A549 (cell line): ENCODE data around the gene COL19A1. TPM values are rescaled to one million over a fixed set of nuclear protein-coding genes. Genes with fewer than 3 reads are reported as not detected.

Experiments used
- ATAC-seq, 2 experiments: fragments of 200-7000 bp in 1 of 2; fragments of >200 bp in 1 of 2; cut with Nextera tagmentation in 1 of 2; cut with Tn5 transposase in 1 of 2; 3 replicates each; pipeline versions ENCODE4 v1.8.0 to v1.9.1; 2018 to 2020; ENCODE audit warnings: mild to moderate bottlenecking in 1 of 2, moderate library complexity in 1 of 2
- CTCF ChIA-PET: fragments of 300-600 bp; sonication (Branson Sonifier 250); formaldehyde crosslinking; extraction: SDS; loops from one replicate; lab custom pipeline; 2021; ENCODE audit warnings: antibody characterized with exemption, inconsistent platforms; lab: Yijun Ruan, JAX
- POLR2A ChIA-PET: fragments of 350-600 bp; formaldehyde crosslinking; extraction: SDS; loops from one replicate; lab custom pipeline; 2021; ENCODE audit warnings: antibody characterized with exemption, inconsistent platforms; lab: Yijun Ruan, JAX
- DNase-seq, 2 experiments: peaks; one replicate each; pipeline versions ENCODE4 v3.0.0 to v3.0.0-alpha.2; 2011 to 2016; ENCODE audit warnings: low read depth in 1 of 2, low spot score in 1 of 2
- FAIRE-seq: peaks from 2 replicates; lab custom pipeline; 2011; peaks lifted over from hg19 to GRCh38; lab: Jason Lieb, UNC
- H3K27ac ChIP-seq, 2 experiments: fragments of >200 bp; sonication (Bioruptor Twin); formaldehyde crosslinking; 3 replicates each; pipeline ENCODE4 v1.5.1; 2016 to 2017
- H3K4me1 ChIP-seq: fragments of >200 bp; sonication (Bioruptor Twin); formaldehyde crosslinking; 3 replicates; pipeline ENCODE4 v1.6.1; 2016
- H3K4me2 ChIP-seq: fragments of >200 bp; sonication (Bioruptor Twin); formaldehyde crosslinking; 3 replicates; pipeline ENCODE4 v1.6.1; 2016
- H3K4me3 ChIP-seq: fragments of >200 bp; sonication (Bioruptor Twin); formaldehyde crosslinking; 3 replicates; pipeline ENCODE4 v1.5.1; 2016
- H3K9me3 ChIP-seq: fragments of >200 bp; sonication (Bioruptor Twin); formaldehyde crosslinking; 3 replicates; pipeline ENCODE4 v1.6.1; 2016
- BHLHE40 ChIP-seq: IDR thresholded peaks from 2 replicates; pipeline ENCODE4 v1.6.1; 2012; ENCODE audit warnings: low read depth, low read length, inconsistent platforms
- CBX2 ChIP-seq: fragments of 200-600 bp; sonication (generic); IDR thresholded peaks from 2 replicates; pipeline ENCODE4 v1.6.1; 2016; ENCODE audit warnings: low read depth, mild to moderate bottlenecking, borderline replicate concordance
- CHD4 ChIP-seq: fragments of 200-600 bp; sonication (generic); IDR thresholded peaks from 2 replicates; pipeline ENCODE4 v1.6.1; 2016; ENCODE audit warnings: antibody characterized with exemption, mild to moderate bottlenecking, borderline replicate concordance
- EHF ChIP-seq: fragments of 250-450 bp; sonication (Bioruptor Pico); IDR thresholded peaks from 2 replicates; pipeline ENCODE4 v1.5.0; 2020; ENCODE audit warnings: mild to moderate bottlenecking
- EP300 ChIP-seq, 2 experiments: fragments of >200 bp; sonication (Bioruptor Twin); formaldehyde crosslinking; IDR thresholded peaks; 2 replicates in 1 of 2; 3 replicates in 1 of 2; pipeline ENCODE4 v1.6.1; 2016 to 2017
- FOSB ChIP-seq: fragments of 250-450 bp; sonication (Bioruptor Pico); IDR thresholded peaks from 2 replicates; pipeline ENCODE4 v1.5.0; 2020; ENCODE audit warnings: mild to moderate bottlenecking, moderate library complexity
- FOSL2 ChIP-seq, 2 experiments: fragments of 450-650 bp in 1 of 2; fragments of >200 bp in 1 of 2; sonication (Bioruptor Twin) in 1 of 2; formaldehyde crosslinking; IDR thresholded peaks; 2 replicates each; pipeline versions ENCODE4 v1.5.0 to v1.6.1; 2016 to 2020; ENCODE audit warnings: mild to moderate bottlenecking in 1 of 2, moderate library complexity in 1 of 2
- GATA3 ChIP-seq: IDR thresholded peaks from 2 replicates; pipeline ENCODE4 v1.6.1; 2012; ENCODE audit warnings: borderline replicate concordance
- HEYL ChIP-seq: fragments of 250-450 bp; sonication (Bioruptor Pico); IDR thresholded peaks from 2 replicates; pipeline ENCODE4 v1.8.0; 2021; ENCODE audit warnings: mild to moderate bottlenecking, moderate library complexity
- JUN ChIP-seq, 2 experiments: fragments of >200 bp; sonication (Bioruptor Twin); formaldehyde crosslinking; IDR thresholded peaks; 2 replicates in 1 of 2; 3 replicates in 1 of 2; pipeline ENCODE4 v1.6.1; 2016 to 2017
- JUNB ChIP-seq: fragments of >200 bp; sonication (Bioruptor Twin); formaldehyde crosslinking; IDR thresholded peaks from 2 replicates; pipeline ENCODE4 v1.6.1; 2016
- MAFK ChIP-seq: fragments of 450-650 bp; IDR thresholded peaks from 2 replicates; pipeline ENCODE4 v1.6.1; 2014; ENCODE audit not compliant: partially characterized antibody
- MAZ ChIP-seq: fragments of 150-350 bp; IDR thresholded peaks from 2 replicates; pipeline ENCODE4 v1.6.1; 2014; ENCODE audit warnings: antibody characterized with exemption, low read depth, low read length, borderline replicate concordance
- NR3C1 ChIP-seq: fragments of >200 bp; sonication (Bioruptor Twin); formaldehyde crosslinking; IDR thresholded peaks from 3 replicates; pipeline ENCODE4 v1.6.1; 2017
- PHF8 ChIP-seq: fragments of 200-600 bp; sonication (generic); IDR thresholded peaks from 2 replicates; pipeline ENCODE4 v1.6.1; 2016; ENCODE audit warnings: low read depth, mild to moderate bottlenecking, antibody characterized with exemption, moderate library complexity, borderline replicate concordance
- POLR2A ChIP-seq: IDR thresholded peaks from 2 replicates; pipeline ENCODE4 v1.6.1; 2012; ENCODE audit warnings: mild to moderate bottlenecking, low read length
- POLR2AphosphoS2 ChIP-seq: conservative IDR thresholded peaks from 2 replicates; pipeline ENCODE4 v1.6.1; 2012; ENCODE audit warnings: low read length, improper control_type of control experiment, inconsistent platforms
- RAD21 ChIP-seq, 2 experiments: fragments of >200 bp in 1 of 2; sonication (Bioruptor Twin) in 1 of 2; formaldehyde crosslinking in 1 of 2; IDR thresholded peaks in 1 of 2; conservative IDR thresholded peaks in 1 of 2; 2 replicates in 1 of 2; 3 replicates in 1 of 2; pipeline ENCODE4 v1.6.1; 2012 to 2018; ENCODE audit warnings: inconsistent platforms in 1 of 2
- RCOR1 ChIP-seq: fragments of 150-350 bp; IDR thresholded peaks from 2 replicates; pipeline ENCODE4 v1.6.1; 2014; ENCODE audit warnings: antibody characterized with exemption, low read length, low read depth
- RNF2 ChIP-seq: fragments of 200-600 bp; sonication (generic); IDR thresholded peaks from 2 replicates; pipeline ENCODE4 v1.6.1; 2016; ENCODE audit warnings: low read depth, mild to moderate bottlenecking, antibody characterized with exemption, moderate library complexity, borderline replicate concordance
- SMC3 ChIP-seq: fragments of >200 bp; sonication (Bioruptor Twin); formaldehyde crosslinking; IDR thresholded peaks from 3 replicates; pipeline ENCODE4 v1.6.1; 2018; ENCODE audit warnings: inconsistent platforms
- TFCP2L1 ChIP-seq: fragments of 250-450 bp; sonication (Bioruptor Pico); IDR thresholded peaks from 2 replicates; pipeline ENCODE4 v1.5.0; 2021; ENCODE audit warnings: mild to moderate bottlenecking
- ZC3H11A ChIP-seq: fragments of 450-650 bp; IDR thresholded peaks from 2 replicates; pipeline ENCODE4 v1.6.1; 2014; ENCODE audit warnings: antibody characterized with exemption, mild to moderate bottlenecking
- WGBS: methylation state at CpG from one replicate; pipeline ENCODE4 v1.1.6; 2017; ENCODE audit errors: missing lambda C conversion rate; 5-methylcytosine and 5-hydroxymethylcytosine counted together
- polyA plus RNA-seq, 4 experiments: library from polyadenylated mRNA; depleted of rRNA in 3 of 4; stranded (reverse); fragments of >200 nt; fragmentation: RNase III in 1 of 4; extraction: RNeasy Plus Mini Kit Qiagen cat#74134 plus additional on column Dnase treatment in 1 of 4; gene quantifications; 2 replicates in 3 of 4; 3 replicates in 1 of 4; pipeline ENCODE4 v1.2.3, GENCODE V29; 2011 to 2017
- TF ChIP-seq, protein P1 (sequence below): fragments of 150-350 bp; IDR thresholded peaks from 2 replicates; pipeline ENCODE4 v1.6.1; 2014; ENCODE audit warnings: low read depth, mild to moderate bottlenecking, low read length
- TF ChIP-seq, protein P2 (sequence below): IDR thresholded peaks from 2 replicates; pipeline ENCODE4 v1.6.1; 2012
- TF ChIP-seq, protein P3 (sequence below): IDR thresholded peaks from 2 replicates; pipeline ENCODE4 v1.6.1; 2012
- TF ChIP-seq, protein P4 (sequence below): fragments of 250-450 bp; sonication (Bioruptor Pico); IDR thresholded peaks from 2 replicates; pipeline ENCODE4 v1.5.0; 2021; ENCODE audit warnings: mild to moderate bottlenecking, moderate library complexity, borderline replicate concordance
- TF ChIP-seq, protein P5 (sequence below): fragments of 450-650 bp; IDR thresholded peaks from 2 replicates; pipeline ENCODE4 v1.6.1; 2014; ENCODE audit warnings: antibody characterized with exemption

Gene COL19A1
- polyA plus RNA-seq, 2 of the 4 experiments (the other 2 are of a cell fraction), result not detected

DNA sequence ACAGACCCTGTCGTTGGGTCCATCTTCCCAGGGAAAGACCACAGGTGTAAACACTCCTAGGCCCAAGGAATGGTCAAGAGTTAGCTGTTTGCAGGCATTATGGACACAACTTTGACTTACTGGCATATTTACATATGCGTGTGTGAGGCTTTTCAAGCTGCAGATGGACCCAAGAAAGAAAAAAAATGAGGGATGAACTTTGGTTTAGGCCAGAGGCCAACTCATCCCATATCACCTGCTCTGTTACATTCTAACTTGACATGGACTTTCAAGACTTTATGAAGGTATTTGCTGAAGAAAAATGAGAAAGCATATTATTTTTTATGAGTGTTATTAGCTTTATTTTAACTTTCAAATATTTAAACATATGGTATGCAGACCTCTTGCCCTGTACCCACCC lies 6.9 kb downstream of the COL19A1 start (continued):
- no peak for TF ChIP-seq RNF2

DNA sequence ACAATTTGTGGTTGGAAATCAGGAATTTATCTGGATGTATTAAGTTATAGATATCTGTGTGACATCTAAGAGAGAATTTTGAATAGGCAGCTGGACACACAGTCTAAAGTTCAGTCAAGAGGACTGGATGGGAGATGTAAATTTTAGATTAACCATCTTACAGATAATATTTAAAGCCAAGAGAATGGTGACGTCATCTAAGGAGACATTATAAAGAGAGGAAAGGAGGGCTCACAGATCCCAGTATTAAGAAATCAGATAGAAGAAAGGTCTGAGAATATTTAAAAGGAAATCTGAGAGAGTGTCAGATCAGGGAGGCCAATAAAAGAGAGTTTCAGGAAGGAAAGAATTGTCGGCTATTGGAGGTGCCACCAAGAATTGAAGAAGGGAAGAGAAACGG lies 9.4 kb downstream of the COL19A1 start:
- TF ChIP-seq POLR2AphosphoS2, result no peak
- TF ChIP-seq, protein P1, sequence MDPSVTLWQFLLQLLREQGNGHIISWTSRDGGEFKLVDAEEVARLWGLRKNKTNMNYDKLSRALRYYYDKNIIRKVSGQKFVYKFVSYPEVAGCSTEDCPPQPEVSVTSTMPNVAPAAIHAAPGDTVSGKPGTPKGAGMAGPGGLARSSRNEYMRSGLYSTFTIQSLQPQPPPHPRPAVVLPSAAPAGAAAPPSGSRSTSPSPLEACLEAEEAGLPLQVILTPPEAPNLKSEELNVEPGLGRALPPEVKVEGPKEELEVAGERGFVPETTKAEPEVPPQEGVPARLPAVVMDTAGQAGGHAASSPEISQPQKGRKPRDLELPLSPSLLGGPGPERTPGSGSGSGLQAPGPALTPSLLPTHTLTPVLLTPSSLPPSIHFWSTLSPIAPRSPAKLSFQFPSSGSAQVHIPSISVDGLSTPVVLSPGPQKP, result no peak
- TF ChIP-seq HEYL (CRISPR knock-in tag), result no peak
- no peak for TF ChIP-seq CBX2
- TF ChIP-seq EHF (CRISPR knock-in tag), result no peak
- TF ChIP-seq RAD21 (conservative IDR thresholded peaks at IDR 0.05 in 1 of 2, IDR thresholded peaks at IDR 0.05 in 1 of 2), result no peak
- TF ChIP-seq POLR2A, result no peak
- Histone ChIP-seq H3K4me3 (no peak overlapping the region), H3K27ac (no peak overlapping the region), H3K4me1 (no peaks in the 10 kb centered on the region), H3K9me3 (no peaks in the 10 kb centered on the region), H3K4me2 (no peak overlapping the region)
- WGBS, result 19% methylated on average over 3 of the region's 3 CpGs
- no peak for ATAC-seq
- DNase-seq, result no peak
- ChIA-PET CTCF (no interaction called here), POLR2A (no interaction called here)
- FAIRE-seq, result no peak

DNA sequence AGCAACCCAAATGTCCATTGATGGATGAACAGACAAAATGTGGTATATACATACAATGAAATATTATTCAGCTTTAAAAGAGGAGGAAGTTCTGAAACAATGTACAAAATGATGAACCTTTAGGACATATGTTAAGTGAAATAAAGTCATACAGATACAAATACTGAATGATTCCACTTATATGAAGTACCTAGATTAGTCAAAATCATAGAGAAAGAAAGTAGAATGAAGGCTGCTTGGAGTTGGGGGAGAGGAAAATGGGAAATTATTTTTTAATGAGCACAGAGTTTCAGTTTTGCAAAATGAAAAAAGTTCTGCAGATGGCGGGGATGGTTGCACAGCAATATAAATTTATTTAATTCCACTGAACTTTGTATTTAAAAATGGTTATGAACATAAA lies 12.4 kb downstream of the COL19A1 start:
- TF ChIP-seq SMC3, result no peak
- no peak for TF ChIP-seq RCOR1
- no peak for TF ChIP-seq TFCP2L1 (CRISPR knock-in tag)
- no peak for TF ChIP-seq GATA3
- no peak for TF ChIP-seq ZC3H11A
- no peak for TF ChIP-seq MAFK
- TF ChIP-seq, protein P2, sequence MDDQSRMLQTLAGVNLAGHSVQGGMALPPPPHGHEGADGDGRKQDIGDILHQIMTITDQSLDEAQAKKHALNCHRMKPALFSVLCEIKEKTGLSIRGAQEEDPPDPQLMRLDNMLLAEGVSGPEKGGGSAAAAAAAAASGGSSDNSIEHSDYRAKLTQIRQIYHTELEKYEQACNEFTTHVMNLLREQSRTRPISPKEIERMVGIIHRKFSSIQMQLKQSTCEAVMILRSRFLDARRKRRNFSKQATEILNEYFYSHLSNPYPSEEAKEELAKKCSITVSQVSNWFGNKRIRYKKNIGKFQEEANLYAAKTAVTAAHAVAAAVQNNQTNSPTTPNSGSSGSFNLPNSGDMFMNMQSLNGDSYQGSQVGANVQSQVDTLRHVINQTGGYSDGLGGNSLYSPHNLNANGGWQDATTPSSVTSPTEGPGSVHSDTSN, result no peak
- TF ChIP-seq, protein P3, sequence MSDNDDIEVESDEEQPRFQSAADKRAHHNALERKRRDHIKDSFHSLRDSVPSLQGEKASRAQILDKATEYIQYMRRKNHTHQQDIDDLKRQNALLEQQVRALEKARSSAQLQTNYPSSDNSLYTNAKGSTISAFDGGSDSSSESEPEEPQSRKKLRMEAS, result no peak
- no peak for TF ChIP-seq CBX2
- TF ChIP-seq, all 56 proteins: peak for 0
- no peak overlapping the region for H3K4me3 ChIP-seq
- H3K4me2 ChIP-seq, result no peak overlapping the region
- H3K4me1 ChIP-seq, result no peaks in the 10 kb centered on the region
- ATAC-seq, result no peak
- no peaks in the 10 kb centered on the region for H3K9me3 ChIP-seq
- ChIA-PET CTCF (no interaction called here), POLR2A (no interaction called here)
- DNase-seq, result no peak
- no peak overlapping the region for H3K27ac ChIP-seq
- WGBS, result 52% methylated on average over 1 of the region's 1 CpG
- no peak for FAIRE-seq

DNA sequence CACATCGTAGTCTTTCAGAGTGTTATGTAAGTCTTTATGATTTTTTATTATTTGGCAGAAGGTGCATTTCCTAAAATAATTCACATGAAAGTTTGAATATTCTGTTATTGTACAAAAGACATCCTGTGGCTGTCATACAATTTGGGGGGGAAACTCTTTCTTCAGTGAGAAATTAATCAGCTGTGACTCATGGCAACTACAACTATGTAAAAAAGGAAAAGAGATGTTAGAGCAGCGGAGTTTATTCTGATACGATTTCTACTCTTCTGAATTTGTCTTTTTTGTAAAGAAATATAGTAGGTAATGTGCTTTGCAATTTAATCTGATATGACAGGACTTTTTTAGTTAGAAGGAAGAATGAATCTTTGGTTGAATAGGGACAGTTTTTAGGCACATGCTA lies 14.2 kb downstream of the COL19A1 start:
- no peak overlapping the region for H3K4me3 ChIP-seq
- no peak overlapping the region for H3K27ac ChIP-seq
- H3K4me1 ChIP-seq, result no peaks in the 10 kb centered on the region
- 35% methylated on average over 3 of the region's 3 CpGs for WGBS
- CTCF ChIA-PET, result no interaction called here
- H3K4me2 ChIP-seq, result no peak overlapping the region
- H3K9me3 ChIP-seq, result no peaks in the 10 kb centered on the region
- DNase-seq (no peak), ATAC-seq (no peak), FAIRE-seq (no peak)
- POLR2A ChIA-PET, result no interaction called here
- TF ChIP-seq ZC3H11A, result no peak
- no peak for TF ChIP-seq CHD4
- TF ChIP-seq JUNB, result no peak
- no peak for TF ChIP-seq CBX2
- no peak for TF ChIP-seq FOSB (CRISPR knock-in tag)
- TF ChIP-seq, protein P4, sequence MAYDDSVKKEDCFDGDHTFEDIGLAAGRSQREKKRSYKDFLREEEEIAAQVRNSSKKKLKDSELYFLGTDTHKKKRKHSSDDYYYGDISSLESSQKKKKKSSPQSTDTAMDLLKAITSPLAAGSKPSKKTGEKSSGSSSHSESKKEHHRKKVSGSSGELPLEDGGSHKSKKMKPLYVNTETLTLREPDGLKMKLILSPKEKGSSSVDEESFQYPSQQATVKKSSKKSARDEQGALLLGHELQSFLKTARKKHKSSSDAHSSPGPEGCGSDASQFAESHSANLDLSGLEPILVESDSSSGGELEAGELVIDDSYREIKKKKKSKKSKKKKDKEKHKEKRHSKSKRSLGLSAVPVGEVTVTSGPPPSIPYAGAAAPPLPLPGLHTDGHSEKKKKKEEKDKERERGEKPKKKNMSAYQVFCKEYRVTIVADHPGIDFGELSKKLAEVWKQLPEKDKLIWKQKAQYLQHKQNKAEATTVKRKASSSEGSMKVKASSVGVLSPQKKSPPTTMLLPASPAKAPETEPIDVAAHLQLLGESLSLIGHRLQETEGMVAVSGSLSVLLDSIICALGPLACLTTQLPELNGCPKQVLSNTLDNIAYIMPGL (CRISPR knock-in tag), result no peak
- TF ChIP-seq EP300 (IDR thresholded peaks at IDR 0.05), result no peak
- TF ChIP-seq, protein P5, sequence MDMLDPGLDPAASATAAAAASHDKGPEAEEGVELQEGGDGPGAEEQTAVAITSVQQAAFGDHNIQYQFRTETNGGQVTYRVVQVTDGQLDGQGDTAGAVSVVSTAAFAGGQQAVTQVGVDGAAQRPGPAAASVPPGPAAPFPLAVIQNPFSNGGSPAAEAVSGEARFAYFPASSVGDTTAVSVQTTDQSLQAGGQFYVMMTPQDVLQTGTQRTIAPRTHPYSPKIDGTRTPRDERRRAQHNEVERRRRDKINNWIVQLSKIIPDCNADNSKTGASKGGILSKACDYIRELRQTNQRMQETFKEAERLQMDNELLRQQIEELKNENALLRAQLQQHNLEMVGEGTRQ, result no peak
- TF ChIP-seq JUN (IDR thresholded peaks at IDR 0.05), result no peak
- TF ChIP-seq BHLHE40, result no peak
- TF ChIP-seq FOSL2 (IDR thresholded peaks at IDR 0.05), result no peak
- no peak for TF ChIP-seq FOSL2 (CRISPR knock-in tag; IDR thresholded peaks at IDR 0.05)
- no peak for TF ChIP-seq PHF8
- TF ChIP-seq NR3C1, result no peak
- TF ChIP-seq MAZ, result no peak
